Measurements from ENCODE around the gene UACA.
"Not testable (repeated sequence)": the region's sequence is repeated elsewhere in the genome, so short reads cannot be mapped to it uniquely, and the experiment has no call there.

The UACA gene

GRCh38 chr15:70763120-70763949, at the start of gene UACA:
TSS of gene UACA (minus strand) at chr15:70763558. CDS start at chr15:70763407, 151 bp downstream.
- DNase-seq, result peak; percentile 70

GRCh38 chr15:70812827-70813364, 49.5 kb upstream of the UACA start:
- DNase-seq, result no peak

GRCh38 chr15:70810916-70811578, 47.7 kb upstream of the UACA start:
- no peak for DNase-seq

GRCh38 chr15:70806992-70807712, 43.8 kb upstream of the UACA start:
- DNase-seq, result no peak

GRCh38 chr15:70804388-70804787, 41.0 kb upstream of the UACA start:
- not testable (repeated sequence) for DNase-seq

- DNase-seq, result no peak
Measured at GRCh38 chr15:70802629-70803028, 39.3 kb upstream of the UACA start.

- no peak for DNase-seq
Measured at GRCh38 chr15:70801109-70801508, 37.8 kb upstream of the UACA start.

DNA sequence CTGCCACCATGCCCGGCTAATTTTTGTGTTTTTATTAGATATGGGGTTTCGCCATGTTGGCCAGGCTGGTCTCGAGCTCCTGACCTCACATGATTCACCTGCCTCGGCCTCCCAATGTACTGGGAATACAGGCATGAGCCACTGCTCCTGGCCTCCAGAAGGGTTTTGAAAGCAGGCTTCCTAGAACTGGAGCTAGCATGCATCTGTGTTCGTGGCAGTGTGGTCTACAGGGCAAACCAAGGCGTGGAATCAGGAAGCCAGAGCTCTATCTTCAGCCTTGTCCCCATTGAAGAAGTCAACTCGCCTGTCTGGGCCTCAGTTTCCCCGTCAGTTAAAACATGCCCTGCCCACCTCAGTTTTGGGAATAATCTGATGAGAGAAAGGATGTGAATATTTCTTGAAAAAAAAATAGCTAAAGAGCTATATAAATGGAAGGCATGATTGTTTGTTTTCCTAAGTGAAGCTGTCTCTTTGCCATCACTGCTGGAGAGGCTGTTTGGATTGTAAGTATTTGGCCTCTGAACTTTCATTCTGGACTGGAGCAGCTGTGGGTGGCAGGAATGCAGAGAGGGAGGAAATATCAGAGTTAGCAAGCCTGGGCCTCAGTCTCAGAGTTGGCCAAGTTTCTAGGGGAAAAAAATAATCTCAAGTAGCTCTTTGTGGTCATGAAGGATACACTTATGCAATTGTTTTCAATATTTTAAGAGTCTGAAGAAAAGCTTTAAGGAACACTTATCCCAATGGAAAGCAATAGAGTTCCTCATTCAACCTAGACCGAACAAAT, 36.5 kb upstream of the UACA start:
- DNase-seq, result no peak

DNA sequence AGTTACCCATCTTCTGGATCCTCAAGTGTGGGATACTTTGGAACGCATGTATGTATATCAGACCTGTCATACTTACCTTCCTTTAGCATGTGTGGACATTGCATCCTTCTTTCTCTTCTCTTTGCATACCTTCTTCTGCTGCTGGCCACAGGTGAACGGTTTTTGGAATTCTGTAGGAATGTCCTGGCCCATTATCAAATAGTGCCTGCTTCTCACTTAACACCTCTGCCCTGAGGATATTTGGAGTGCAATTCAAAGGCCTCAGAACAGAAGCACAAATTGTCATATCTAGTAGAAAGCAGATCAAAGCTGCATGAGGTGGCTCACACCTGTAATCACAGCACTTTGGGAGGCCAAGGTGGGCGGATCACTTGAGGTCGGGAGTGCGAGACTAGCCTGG, 34.1 kb upstream of the UACA start:
- DNase-seq, result no peak

- DNase-seq, result no peak
Measured at GRCh38 chr15:70796516-70797310, 33.4 kb upstream of the UACA start.

GRCh38 chr15:70795311-70795665, 31.9 kb upstream of the UACA start:
- DNase-seq, result no peak

- DNase-seq, result no peak
Measured at GRCh38 chr15:70794596-70795310, 31.4 kb upstream of the UACA start.

- DNase-seq, result no peak
Measured at GRCh38 chr15:70793694-70794093, 30.3 kb upstream of the UACA start.

GRCh38 chr15:70792171-70792573, 28.8 kb upstream of the UACA start:
- DNase-seq, result no peak

- DNase-seq, result no peak
Measured at GRCh38 chr15:70791259-70791658, 27.9 kb upstream of the UACA start.

- DNase-seq, result no peak
Measured at GRCh38 chr15:70789213-70789612, 25.9 kb upstream of the UACA start.

GRCh38 chr15:70788114-70789049, 25.0 kb upstream of the UACA start:
- DNase-seq, result no peak

- DNase-seq, result no peak
Measured at GRCh38 chr15:70786996-70787395, 23.6 kb upstream of the UACA start.

GRCh38 chr15:70783610-70784022, 20.3 kb upstream of the UACA start:
- no peak for DNase-seq

- no peak for DNase-seq
Measured at GRCh38 chr15:70783041-70783440, 19.7 kb upstream of the UACA start.

Measured in stimulated activated naive CD4-positive, alpha-beta T cell treated with Interleukin-2 at 50 U/mL for 16 hours (primary cell).